Measurements from ENCODE around the gene FRY.

FRY gene

GRCh38 chr13:32135056-32135390 lies 103.4 kb downstream of the FRY start:
- no peak for DNase-seq (ENCODE audit: low read depth)

DNA sequence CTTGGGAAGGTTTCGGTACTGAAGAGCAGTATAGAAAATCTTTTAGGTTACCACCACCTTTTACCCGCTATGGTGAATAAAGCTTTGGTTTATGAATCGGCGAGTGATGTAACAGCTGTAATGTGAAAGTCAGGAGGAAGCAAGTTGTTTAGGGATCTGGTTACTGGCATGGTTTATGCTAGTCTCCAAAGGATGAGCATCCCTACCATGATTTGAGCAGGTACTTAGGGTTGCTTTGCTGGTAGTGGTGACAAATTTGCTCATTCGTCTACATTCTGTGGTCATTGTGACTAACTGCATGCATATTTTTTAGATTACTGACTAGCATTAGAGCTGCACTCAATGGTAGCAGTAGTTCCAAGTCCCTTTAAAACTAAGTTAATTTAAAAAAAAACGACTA lies 104.1 kb downstream of the FRY start:
- no peak for DNase-seq (ENCODE audit: low read depth)

DNA sequence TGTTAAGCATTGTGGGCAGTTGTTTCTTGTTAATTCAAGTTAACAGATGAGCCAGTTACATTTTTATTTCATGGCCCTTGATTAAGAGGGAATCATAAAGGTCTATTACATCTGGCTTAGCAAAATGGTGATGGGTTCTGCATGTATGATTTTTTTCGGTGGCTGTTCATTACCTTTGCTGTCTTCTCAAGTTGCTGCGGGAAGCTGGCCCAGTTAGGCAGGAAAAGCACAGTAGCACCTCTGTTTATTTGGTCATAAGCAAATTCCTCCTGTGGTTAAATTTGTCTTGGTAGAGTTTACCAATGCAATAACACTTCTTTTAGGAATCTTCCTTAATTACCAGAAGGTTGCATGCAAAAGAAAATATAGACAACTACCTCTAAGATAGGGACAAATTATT lies 104.5 kb downstream of the FRY start:
- DNase-seq (ENCODE audit: low read depth) = no peak

DNA sequence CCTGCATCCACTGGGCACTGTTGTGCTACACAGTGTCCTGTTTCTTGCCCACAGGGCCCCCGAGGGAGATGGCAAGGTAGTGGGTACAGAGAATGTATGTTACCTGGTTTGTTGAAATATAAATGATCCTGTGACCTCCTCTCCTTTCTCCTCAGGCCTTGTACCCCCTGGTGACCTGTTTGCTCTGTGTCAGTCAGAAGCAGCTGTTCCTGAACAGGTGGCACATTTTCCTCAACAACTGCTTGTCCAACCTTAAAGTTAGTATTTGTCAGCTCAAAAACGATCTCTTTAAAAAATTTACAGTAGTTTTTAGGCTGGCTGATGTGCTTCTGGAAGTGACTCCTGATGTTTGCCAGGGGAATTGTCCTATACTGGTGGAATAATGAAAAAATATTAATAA lies 105.1 kb downstream of the FRY start:
- DNase-seq (ENCODE audit: low read depth) = no peak

GRCh38 chr13:32139251-32139650 lies 107.7 kb downstream of the FRY start:
- no peak for DNase-seq (ENCODE audit: low read depth)

DNA sequence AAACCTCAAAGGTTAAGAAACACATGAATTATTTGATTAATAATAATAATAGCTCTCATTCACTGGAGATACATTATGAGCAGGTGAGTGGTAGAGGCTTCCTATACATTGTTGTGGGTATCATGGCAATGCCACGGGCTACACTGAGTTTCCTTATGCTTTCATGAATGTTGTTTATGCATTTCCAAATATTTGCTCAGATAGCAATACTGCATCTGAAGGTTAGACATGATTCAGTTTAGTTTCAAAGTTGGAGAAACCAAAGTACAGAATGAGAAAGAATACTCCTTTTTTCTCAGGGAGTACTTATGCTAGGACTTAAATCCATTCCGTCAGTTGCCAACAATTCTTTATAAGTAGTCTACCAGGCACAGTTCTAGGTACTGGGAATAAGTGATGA lies 108.5 kb downstream of the FRY start:
- no peak for DNase-seq (ENCODE audit: low read depth)

DNA sequence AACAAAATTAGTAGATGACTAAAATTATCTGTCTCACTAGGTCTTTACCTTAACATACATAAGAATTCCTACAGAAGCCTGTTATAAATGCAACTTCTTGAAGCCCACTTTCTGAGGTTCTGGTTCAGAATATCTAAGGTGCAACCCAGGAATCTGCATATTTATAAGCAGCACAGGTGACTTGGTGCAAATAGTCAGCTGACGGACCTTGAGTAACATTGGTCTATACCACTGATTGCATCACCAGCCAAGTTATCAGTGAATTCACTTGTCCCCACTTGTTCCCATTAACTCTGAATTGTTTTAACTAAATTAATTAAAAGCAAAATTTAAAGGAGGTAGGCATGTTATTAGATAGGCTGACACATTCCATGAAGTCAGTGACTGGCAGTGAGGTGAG lies 109.9 kb downstream of the FRY start:
- no peak for DNase-seq (ENCODE audit: low read depth)

DNA sequence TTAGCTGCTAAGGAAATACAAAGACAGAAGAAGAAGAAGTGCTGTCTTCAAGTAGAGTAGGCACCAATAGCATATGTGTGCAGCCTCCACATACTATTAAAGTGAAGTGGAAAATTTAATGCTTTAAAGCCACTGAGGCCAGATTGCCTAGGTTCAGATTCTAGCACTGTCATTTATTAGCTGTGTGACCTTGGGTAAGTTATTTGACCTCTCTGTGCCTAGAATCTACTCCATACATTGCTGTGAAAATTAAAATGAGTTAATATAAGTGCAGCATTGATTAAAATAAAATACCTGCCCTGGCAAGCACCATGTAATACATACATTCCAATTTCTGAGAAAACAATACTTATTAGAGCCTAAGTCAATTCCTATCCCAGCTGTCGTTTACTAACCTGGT lies 110.5 kb downstream of the FRY start:
- no peak for DNase-seq (ENCODE audit: low read depth)

DNA sequence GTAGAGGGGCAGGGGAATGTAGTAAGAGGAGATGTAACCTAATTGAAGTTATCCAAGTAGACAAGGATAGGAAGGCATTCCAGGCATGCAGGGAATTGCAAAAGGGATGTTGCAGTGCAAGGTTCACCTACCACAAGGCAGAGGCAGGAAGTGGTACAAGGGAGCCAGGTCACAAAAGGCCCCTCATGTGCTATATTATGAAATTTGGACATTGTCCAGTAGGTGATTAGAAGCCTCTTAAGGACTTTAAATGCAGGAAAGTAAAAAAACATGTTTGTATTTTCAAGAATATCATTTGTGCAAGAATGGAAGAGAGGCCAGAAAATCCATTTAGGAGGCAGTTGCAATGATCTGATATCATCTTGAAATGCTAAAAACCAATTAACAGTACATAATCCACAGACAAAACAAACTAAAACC lies 111.4 kb downstream of the FRY start:
- no peak for DNase-seq (ENCODE audit: low read depth)

GRCh38 chr13:32147193-32147592 lies 115.6 kb downstream of the FRY start:
- DNase-seq (ENCODE audit: low read depth) = no peak

DNA sequence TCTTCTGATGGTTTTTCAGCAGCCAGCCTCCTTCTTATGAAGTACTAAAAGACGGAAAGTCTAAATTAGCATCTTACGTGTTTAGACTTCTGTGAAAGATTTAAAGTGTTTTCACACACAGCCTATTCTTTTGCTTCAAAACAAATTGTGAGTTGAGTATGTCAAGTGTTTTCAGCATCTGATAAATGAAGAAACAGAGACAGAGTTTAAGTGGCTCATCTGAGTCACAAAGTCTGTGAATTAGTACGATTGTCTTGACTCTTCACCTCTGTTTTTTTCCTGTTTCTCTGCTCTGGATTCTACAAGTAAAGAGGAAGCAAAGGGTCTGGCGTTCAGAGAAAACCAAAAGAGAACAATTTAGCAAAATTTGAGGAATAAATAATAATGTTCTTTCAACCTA lies 116.4 kb downstream of the FRY start:
- DNase-seq (ENCODE audit: low read depth) = no peak

GRCh38 chr13:32150239-32150638 lies 118.7 kb downstream of the FRY start:
- no peak for DNase-seq (ENCODE audit: low read depth)

- DNase-seq (ENCODE audit: low read depth) = no peak
These were observed 119.2 kb downstream of the FRY start for GRCh38 chr13:32150794-32151193.

DNA sequence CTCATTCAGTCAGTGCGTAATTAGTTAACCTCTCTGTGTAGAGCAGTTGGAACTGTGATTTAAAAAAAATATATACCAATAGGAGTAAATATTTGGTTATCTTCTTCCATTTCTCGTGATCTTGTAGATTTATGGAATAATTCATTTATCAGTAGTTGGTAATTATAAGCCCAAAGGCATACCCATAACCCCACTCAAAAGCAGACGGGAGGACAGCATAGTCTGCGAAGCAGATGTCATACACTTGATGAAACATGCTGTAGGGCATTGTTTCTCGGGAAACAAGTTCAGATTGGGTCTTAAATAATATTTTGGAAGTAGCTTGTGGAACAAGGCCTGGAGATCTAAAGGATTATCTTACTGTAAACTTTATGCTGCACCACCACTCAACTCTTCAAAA lies 119.7 kb downstream of the FRY start:
- no peak for DNase-seq (ENCODE audit: low read depth)

DNA sequence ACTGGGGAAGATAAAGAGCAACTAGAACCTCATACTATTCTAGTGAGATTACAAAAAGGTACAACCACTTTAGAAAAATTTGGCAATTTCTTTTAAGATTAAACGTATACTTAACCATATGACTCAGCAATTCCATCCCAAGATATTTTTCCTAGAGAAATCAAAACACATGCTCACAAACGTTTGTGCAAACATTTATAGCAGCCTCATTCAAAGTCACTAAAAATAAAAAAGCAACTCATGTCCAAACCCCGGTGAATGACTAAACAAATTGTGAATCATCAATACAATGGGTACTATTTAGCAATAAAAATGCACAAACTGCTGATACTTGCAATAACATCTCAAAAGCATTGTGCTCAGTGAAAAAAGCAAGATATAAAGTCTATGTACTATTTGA lies 121.5 kb downstream of the FRY start:
- no peak for DNase-seq (ENCODE audit: low read depth)

DNA sequence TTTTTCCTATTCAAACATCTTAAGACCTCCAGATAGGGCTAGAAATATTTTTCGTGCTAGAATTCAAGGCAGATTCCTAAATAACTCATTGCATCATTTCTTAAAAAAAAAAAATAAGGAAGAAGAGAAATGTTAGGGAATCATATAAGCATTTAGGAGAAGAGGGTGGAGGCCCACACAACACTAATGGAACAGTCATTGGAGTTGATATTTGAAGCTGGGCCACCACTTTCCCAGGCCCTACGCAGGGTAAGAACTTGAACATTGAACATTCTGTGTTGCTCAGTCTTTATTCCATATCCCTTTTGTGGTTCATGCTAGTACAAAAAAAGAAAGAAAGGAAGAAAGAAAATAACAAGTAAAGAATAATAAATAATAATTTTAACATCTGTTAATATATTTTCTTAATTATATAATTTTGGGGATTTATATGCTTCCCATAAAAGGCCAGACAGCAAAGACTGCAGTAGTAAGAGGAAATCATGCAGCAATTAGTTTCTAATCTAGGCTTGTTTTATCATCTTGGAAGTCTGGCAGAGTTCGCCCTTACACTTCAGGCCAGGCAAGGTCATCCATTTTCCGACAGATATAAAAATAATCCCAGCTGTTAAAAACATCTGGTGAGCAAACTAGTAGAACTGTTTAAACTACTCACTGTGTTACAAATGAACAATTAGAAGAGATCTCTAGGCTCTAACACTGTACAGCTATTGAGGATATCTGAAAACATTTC lies 127.7 kb downstream of the FRY start:
- DNase-seq (ENCODE audit: low read depth) = no peak

DNA sequence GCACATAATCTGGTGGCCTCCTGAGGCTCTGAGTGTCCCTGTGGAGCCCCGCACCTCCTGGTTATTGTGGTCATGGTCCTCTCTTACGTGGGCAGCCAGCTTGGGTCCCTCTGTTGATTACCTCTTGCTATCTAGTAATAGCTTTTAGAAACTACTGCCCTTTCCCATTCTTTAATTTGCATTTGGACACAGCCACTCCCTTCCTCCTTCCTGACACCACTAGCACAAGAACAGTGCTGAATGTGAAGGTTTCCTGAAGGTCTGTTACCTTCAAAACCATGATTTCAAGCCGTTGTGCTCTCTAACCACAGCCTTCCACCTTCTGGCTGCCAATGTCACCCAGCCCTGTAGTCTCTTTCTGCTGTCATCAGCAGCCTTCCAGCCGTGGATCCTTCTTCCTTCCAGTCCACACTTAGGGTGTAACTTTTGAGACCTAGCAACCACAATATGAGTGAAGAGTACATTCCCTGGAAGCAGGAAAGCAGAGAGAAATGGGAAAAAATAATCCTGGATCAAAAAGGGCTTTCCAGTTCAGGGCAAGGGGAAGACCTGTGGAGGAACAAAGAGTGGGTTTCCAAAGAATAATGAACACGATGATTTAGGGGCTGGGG lies 130.9 kb downstream of the FRY start:
- DNase-seq (ENCODE audit: low read depth) = no peak

DNA sequence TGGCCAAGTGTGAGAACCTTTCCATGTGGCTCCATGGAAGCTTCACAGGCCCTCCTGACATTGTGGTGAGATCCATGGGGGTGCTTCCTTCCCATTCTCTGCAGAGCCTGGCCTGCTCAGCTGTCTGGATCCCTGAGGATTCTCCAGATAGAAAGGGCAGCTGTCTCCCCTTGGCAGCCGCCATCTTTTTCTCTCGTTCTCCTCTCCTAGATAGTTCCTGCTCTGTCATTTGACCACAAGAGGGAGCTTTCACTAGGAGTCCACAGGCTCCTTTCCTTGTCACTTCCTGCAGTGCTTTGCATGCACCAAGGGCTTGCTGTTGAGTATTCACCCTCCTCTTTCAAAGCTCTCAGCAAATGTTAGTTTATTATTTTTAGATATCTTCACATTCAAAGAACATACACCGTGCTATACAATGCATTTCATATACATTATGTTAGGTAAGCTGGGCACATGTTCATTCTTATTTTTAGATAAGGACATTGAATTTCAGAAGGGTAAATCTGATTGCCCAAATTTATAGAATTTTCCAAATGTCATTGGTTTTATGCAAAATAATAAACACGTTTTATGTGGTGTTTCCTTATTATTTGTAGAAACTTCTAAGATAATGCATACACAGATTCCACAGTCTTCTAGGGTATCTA lies 133.2 kb downstream of the FRY start:
- DNase-seq (ENCODE audit: low read depth) = no peak

DNA sequence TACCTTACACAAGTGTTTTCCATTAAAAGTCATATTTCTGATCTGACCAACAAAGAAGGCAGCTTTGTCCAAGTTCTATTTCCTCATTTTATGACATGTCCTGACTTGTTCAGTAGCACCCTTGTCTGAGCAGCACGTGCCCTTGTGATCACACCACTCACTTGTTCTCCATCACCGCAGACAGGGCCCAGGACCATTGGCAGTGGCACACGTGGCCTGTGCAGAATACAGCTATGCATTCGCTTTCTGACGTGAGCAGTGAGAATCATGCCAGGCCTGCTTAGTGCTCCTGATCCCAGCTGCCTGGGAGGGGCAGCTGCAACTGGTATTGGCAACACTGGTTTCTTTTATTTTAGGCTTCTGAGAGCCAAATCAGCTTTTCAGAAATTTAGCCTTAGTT lies 134.2 kb downstream of the FRY start:
- DNase-seq (ENCODE audit: low read depth) = no peak

DNA sequence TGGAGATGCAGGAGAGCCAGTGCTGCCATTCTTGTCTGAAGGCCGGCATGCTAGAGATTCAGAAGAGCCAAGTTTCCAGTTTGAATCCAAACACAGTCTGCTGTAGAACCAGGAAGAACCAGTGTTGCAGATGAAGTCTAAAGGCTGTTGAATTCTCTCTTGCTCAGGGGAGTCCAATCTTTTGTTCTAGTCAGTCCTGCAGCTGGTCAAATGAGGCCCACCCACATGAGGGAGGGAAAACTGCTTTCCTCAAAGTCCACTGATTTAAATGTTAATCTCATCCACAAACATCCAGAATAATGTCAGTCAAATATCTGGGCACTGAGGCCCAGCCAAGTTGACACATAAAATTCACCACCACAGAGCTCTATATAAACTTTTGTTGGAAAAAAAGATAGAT lies 136.6 kb downstream of the FRY start:
- DNase-seq (ENCODE audit: low read depth) = no peak

DNA sequence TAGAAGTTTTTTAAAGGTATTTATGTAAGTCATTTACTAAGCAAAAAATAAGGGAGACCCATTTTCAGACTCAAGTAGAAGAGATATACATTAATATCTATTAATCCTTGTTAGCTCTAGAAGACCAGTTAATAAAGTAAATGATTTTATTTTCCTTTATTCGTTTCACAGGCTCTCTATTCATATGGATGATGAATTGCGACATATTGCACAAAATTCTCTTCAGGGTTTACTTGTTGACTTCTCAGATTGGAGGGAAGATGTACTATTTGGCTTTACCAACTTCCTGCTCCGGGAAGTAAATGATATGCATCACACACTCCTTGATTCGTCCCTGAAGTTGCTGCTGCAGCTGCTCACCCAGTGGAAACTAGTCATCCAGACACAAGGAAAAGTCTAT lies 139.3 kb downstream of the FRY start:
- no peak for DNase-seq (ENCODE audit: low read depth)

DNA sequence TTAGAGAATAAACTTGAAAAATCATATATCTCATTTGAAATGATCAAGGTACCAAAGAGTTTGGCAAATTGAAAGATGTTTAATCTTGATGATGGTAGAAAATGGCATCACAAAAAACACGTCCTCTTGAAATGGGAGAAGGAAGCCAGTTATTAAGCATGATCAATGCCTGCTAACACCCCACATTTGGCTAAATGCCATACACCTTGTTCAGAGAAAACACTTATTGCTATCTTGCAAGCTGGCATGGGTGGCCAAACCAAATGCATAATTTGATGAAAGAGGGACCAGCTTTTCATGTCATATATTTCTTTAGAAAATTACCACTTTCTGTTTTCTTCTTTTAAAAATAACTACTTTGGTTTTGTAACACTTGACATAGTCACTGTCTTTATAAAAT lies 142.3 kb downstream of the FRY start:
- no peak for DNase-seq (ENCODE audit: low read depth)

DNA sequence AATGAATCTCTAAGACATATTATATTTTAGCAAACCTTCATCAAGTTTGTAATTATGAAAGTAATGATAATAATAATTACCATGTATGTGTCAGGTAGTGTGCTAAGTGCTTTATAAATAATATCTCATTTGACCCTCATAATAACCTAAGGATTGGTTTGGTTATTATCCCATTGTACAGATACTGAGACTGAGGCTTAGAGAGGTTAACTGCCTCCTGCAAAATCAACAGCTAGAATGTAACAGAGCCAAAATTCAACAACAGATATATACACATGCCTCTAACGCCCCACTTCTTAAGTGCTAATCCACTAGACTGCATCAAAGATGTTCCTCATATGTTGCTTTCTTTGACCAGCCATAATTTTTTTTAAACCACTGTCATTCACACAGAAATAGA lies 142.8 kb downstream of the FRY start:
- no peak for DNase-seq (ENCODE audit: low read depth)

DNA sequence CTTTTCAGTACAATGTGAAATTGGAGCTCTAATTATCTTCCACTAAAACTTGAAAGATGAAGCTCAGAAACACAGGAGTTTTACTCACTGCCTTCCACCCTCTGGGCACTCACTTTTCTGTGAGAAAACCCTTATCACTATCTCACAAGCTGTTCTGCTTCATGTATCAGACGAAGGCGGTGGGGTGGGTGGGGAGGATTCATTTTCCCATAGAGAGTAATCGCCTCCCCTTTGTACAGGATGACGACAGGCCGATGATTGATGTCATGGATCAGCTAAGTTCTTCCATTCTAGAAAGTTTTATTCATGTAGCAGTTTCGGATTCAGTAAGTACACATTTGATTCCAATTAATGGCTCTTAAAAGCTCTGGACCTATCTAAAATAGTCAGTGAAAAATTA lies 143.7 kb downstream of the FRY start:
- no peak for DNase-seq (ENCODE audit: low read depth)
